DND-41 (cell line): ENCODE measurements around the gene UBR1.

Experiments used
- ATAC-seq: fragments of 200-7000 bp; cut with Tn5 transposase; 3 replicates; pipeline ENCODE4 v1.9.1; 2021; ENCODE audit warnings: low read depth; ENCODE audit not compliant: insufficient read depth
- DNase-seq: peaks from one replicate; pipeline ENCODE4 v3.0.0-alpha.2; 2020
- H2AFZ ChIP-seq: 2 replicates; pipeline ENCODE4 v1.6.0; 2012; ENCODE audit warnings: low read depth, low read length
- H3K27ac ChIP-seq: 2 replicates; pipeline ENCODE4 v1.5.1; 2012; ENCODE audit warnings: low read length, inconsistent platforms
- H3K27me3 ChIP-seq: fragments of 200-600 bp; sonication (generic); 2 replicates; pipeline ENCODE4 v1.6.0; 2012; ENCODE audit warnings: low read length, mild to moderate bottlenecking, inconsistent platforms; ENCODE audit not compliant: insufficient read depth, poor library complexity
- H3K36me3 ChIP-seq: 2 replicates; pipeline ENCODE4 v1.5.1; 2012; ENCODE audit warnings: low read length, inconsistent platforms; ENCODE audit not compliant: insufficient read depth
- H3K4me1 ChIP-seq: 2 replicates; pipeline ENCODE4 v1.5.1; 2012; ENCODE audit warnings: mild to moderate bottlenecking, low read length; ENCODE audit not compliant: insufficient read depth
- H3K4me2 ChIP-seq: 2 replicates; pipeline ENCODE4 v1.6.0; 2012; ENCODE audit warnings: mild to moderate bottlenecking, moderate library complexity, low read length, inconsistent platforms; ENCODE audit not compliant: insufficient read depth
- H3K4me3 ChIP-seq, 2 experiments: fragments of 200-600 bp in 1 of 2; shearing (Covaris generic) in 1 of 2; 2 replicates each; pipeline ENCODE4 v1.5.1; 2012 to 2016; ENCODE audit warnings: inconsistent platforms in 2 of 2, low read length in 2 of 2, mild to moderate bottlenecking in 2 of 2, low read depth in 1 of 2, moderate library complexity in 1 of 2
- H3K79me2 ChIP-seq: 2 replicates; pipeline ENCODE4 v1.6.0; 2012; ENCODE audit warnings: low read length, inconsistent platforms; ENCODE audit not compliant: insufficient read depth
- H3K9ac ChIP-seq: 2 replicates; pipeline ENCODE4 v1.6.0; 2012; ENCODE audit warnings: low read depth, mild to moderate bottlenecking, inconsistent platforms, low read length, moderate library complexity
- H3K9me3 ChIP-seq: 2 replicates; pipeline ENCODE4 v1.5.1; 2012; ENCODE audit warnings: low read length, moderate library complexity, mild to moderate bottlenecking, inconsistent platforms; ENCODE audit not compliant: insufficient read depth, severe bottlenecking
- H4K20me1 ChIP-seq: 2 replicates; pipeline ENCODE4 v1.6.0; 2012; ENCODE audit warnings: low read length; ENCODE audit not compliant: insufficient read depth
- EZH2 ChIP-seq: IDR thresholded peaks from 3 replicates; pipeline ENCODE4 v1.6.1; 2012; ENCODE audit warnings: borderline replicate concordance, low read depth, mild to moderate bottlenecking, moderate library complexity, low read length, inconsistent platforms; ENCODE audit not compliant: severe bottlenecking
- TF ChIP-seq, protein P1 (sequence below): IDR thresholded peaks from 2 replicates; pipeline ENCODE4 v1.5.1; 2012; ENCODE audit warnings: borderline replicate concordance, low read length, moderate library complexity, mild to moderate bottlenecking; ENCODE audit not compliant: poor library complexity, severe bottlenecking; ENCODE audit errors: extremely low read depth

Gene UBR1

DNA sequence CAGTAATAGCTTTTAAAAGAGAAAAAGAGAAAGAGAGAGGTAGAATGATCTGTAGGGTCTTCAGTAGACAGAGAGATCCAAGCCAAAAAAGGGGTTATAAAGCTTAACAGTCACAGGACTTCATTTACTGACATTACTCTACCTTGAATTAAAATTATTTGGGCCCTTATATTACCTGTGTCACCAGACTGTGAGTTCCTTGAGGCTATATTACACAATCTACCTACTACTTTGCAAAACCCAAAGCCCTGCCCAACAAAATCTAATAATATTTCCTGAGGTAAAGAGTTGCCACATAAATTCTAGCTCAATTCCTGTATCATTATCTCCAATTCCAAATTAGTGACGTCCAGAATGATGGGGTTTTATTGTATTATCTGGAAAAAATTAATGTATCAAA is 1.9 kb downstream of the UBR1 start:
- Histone ChIP-seq H3K27me3 (no peaks in the 10 kb centered on the region), H3K9me3 (no peaks in the 10 kb centered on the region), H3K36me3 (peaks cover 30% of the 10 kb centered on the region), H3K9ac (0 out of 2 replicates have a peak overlapping the region, but pooled peaks have one; percentile 27), H3K4me3 (no peak overlapping the region), H4K20me1 (peaks cover 6% of the 10 kb centered on the region; the same call in 1 of the 2 replicates), H3K27ac (no peak overlapping the region), H2AFZ (no peak overlapping the region), H3K79me2 (peaks cover 68% of the 10 kb centered on the region), H3K4me1 (peaks cover 46% of the 10 kb centered on the region), H3K4me2 (peak overlapping the region; percentile 69)
- TF ChIP-seq, protein P1, sequence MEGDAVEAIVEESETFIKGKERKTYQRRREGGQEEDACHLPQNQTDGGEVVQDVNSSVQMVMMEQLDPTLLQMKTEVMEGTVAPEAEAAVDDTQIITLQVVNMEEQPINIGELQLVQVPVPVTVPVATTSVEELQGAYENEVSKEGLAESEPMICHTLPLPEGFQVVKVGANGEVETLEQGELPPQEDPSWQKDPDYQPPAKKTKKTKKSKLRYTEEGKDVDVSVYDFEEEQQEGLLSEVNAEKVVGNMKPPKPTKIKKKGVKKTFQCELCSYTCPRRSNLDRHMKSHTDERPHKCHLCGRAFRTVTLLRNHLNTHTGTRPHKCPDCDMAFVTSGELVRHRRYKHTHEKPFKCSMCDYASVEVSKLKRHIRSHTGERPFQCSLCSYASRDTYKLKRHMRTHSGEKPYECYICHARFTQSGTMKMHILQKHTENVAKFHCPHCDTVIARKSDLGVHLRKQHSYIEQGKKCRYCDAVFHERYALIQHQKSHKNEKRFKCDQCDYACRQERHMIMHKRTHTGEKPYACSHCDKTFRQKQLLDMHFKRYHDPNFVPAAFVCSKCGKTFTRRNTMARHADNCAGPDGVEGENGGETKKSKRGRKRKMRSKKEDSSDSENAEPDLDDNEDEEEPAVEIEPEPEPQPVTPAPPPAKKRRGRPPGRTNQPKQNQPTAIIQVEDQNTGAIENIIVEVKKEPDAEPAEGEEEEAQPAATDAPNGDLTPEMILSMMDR, result no peak
- DNase-seq (no peak), ATAC-seq (no peak)

DNA sequence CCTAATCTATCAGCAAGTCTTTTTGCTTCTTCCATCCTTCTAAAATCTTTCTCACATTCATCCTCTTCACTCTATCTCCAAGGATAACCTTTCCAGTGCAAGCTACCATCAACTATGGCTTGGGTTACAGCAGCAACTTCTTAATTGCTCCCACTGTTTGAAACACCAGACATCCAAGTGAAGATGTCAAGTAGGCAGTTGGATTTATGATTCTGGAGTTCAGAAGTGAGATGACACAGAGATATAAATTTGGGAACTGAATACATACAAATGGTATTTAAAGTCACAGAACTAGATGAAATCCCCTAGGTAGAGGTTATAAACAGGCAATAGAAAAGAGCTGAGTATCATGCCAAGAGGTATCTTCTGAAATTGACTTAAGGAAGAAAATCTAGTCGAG is 3.7 kb downstream of the UBR1 start:
- DNase-seq, result no peak
- Histone ChIP-seq H3K4me2 (no peak overlapping the region), H3K4me1 (peaks cover 46% of the 10 kb centered on the region), H2AFZ (no peak overlapping the region), H3K4me3 (no peak overlapping the region), H3K9ac (no peak overlapping the region), H3K27ac (no peak overlapping the region), H3K27me3 (no peaks in the 10 kb centered on the region), H4K20me1 (peaks cover 9% of the 10 kb centered on the region; the same call in 1 of the 2 replicates), H3K79me2 (peaks cover 86% of the 10 kb centered on the region), H3K9me3 (no peaks in the 10 kb centered on the region), H3K36me3 (peaks cover 38% of the 10 kb centered on the region)
- no peak for ATAC-seq
- TF ChIP-seq EZH2, result no peak
- TF ChIP-seq, protein P1, result no peak

DNA sequence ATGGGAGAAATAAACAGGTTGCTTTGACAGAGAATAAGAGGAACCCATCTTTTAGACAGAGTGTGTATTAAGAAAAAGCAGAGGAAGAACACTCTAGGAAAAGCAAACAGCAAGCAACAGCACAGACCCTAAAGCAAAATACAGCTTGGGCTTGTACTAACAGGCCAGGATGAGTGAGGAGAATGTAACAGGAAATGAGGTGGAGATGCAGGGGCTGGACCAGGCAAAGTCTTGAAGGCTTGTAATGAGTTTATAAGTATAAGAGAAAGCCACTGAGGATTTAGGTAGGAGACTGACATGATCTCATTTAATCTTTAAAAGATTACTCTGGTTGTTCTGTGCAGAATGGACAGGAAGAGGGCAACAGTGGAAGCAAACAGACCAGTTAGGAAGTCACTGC is 4.9 kb downstream of the UBR1 start:
- peaks cover 41% of the 10 kb centered on the region for H3K36me3 ChIP-seq
- no peak overlapping the region; the same call in 1 of the 2 replicates for H3K27ac ChIP-seq
- H3K4me2 ChIP-seq, result no peak overlapping the region
- peaks cover 36% of the 10 kb centered on the region for H3K4me1 ChIP-seq
- no peak for TF ChIP-seq EZH2
- TF ChIP-seq, protein P1, result no peak
- no peaks in the 10 kb centered on the region for H3K27me3 ChIP-seq
- H3K9ac ChIP-seq, result no peak overlapping the region
- H4K20me1 ChIP-seq, result peaks cover 9% of the 10 kb centered on the region; the same call in 1 of the 2 replicates
- DNase-seq (no peak), ATAC-seq (no peak)
- peaks cover 94% of the 10 kb centered on the region for H3K79me2 ChIP-seq
- H3K9me3 ChIP-seq, result no peaks in the 10 kb centered on the region
- H3K4me3 ChIP-seq, result no peak overlapping the region
- no peak overlapping the region for H2AFZ ChIP-seq
